Right lobe of liver (tissue), 4 donors: ENCODE measurements around the gene KDM2B.

ENCODE experiments used
- POLR2A ChIP-seq: fragments of 450-650 bp; IDR thresholded peaks from one replicate; pipeline ENCODE4 v1.6.1; 2017; ENCODE audit warnings: antibody characterized with exemption, mild to moderate bottlenecking
- TF ChIP-seq, protein P1 (sequence below), 4 donors: fragments of 200-600 bp in 3 of 4; fragments of 450-650 bp in 1 of 4; IDR thresholded peaks; one replicate each; pipeline versions ENCODE4 v1.5.1 to v1.8.0; 2016 to 2022; ENCODE audit warnings: antibody characterized with exemption in 4 of 4, mild to moderate bottlenecking in 2 of 4
- donor health status: DM: no; HTN: no; CAD: no.
- donor health status: DM: no; HTN: no; CAD: no.
- donor health status: DM: no; HTN: yes; CAD: no.

DNA sequence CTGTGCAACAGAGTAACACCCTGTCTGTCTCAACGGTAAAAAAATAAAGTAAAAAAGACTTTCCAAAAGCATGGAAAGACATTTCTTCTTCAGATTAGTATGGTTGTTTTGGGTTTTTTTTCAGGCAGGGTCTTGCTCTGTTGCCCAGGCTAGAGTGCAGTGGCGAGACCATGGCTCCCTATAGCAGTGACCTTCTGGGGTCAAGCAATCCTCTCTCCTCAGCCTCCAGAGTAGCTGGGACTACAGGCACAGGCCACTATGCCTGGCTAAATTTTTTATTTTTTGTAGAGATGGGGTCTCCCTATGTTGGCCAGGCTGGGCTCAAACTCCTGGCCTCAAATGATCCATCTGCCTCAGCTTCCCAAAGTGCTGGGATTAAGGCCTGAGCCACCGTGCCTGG is 72.8 kb downstream of the KDM2B start:
- no peak for TF ChIP-seq POLR2A
- TF ChIP-seq, protein P1, sequence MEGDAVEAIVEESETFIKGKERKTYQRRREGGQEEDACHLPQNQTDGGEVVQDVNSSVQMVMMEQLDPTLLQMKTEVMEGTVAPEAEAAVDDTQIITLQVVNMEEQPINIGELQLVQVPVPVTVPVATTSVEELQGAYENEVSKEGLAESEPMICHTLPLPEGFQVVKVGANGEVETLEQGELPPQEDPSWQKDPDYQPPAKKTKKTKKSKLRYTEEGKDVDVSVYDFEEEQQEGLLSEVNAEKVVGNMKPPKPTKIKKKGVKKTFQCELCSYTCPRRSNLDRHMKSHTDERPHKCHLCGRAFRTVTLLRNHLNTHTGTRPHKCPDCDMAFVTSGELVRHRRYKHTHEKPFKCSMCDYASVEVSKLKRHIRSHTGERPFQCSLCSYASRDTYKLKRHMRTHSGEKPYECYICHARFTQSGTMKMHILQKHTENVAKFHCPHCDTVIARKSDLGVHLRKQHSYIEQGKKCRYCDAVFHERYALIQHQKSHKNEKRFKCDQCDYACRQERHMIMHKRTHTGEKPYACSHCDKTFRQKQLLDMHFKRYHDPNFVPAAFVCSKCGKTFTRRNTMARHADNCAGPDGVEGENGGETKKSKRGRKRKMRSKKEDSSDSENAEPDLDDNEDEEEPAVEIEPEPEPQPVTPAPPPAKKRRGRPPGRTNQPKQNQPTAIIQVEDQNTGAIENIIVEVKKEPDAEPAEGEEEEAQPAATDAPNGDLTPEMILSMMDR (IDR thresholded peaks at IDR 0.05) = no peak
